WTC11 (cell line): ENCODE measurements around the gene INTS11. TPM values are rescaled to one million over a fixed set of nuclear protein-coding genes. Genes with fewer than 3 reads are reported as not detected.

Experiments used
- ATAC-seq: fragments of 200-7000 bp; cut with Tn5 transposase; 2 replicates; pipeline ENCODE4 v1.10.0; 2021; ENCODE audit warnings: mild to moderate bottlenecking, moderate library complexity
- CTCF ChIA-PET: fragments of 300-600 bp; sonication (Branson Sonifier 250); formaldehyde crosslinking; loops from one replicate; lab custom pipeline; 2021; ENCODE audit warnings: antibody characterized with exemption; lab: Charles Lee
- POLR2A ChIA-PET: fragments of 350-600 bp; sonication (Branson Sonifier 250); formaldehyde crosslinking; loops from one replicate; lab custom pipeline; 2021; ENCODE audit warnings: antibody characterized with exemption; lab: Charles Lee
- DNase-seq: peaks from one replicate; pipeline ENCODE4 v3.0.0; 2021; ENCODE audit warnings: low spot score
- H3K27ac Mint-ChIP-seq: 2 replicates; pipeline ENCODE4 v1.8.0; 2021; ENCODE audit warnings: mixed read lengths
- H3K27me3 Mint-ChIP-seq: 2 replicates; pipeline ENCODE4 v1.8.0; 2021; ENCODE audit warnings: low read depth, mild to moderate bottlenecking, moderate library complexity, mixed read lengths
- H3K36me3 Mint-ChIP-seq: 2 replicates; pipeline ENCODE4 v1.8.0; 2021; ENCODE audit warnings: mixed read lengths
- H3K4me1 Mint-ChIP-seq: 2 replicates; pipeline ENCODE4 v1.8.0; 2022; ENCODE audit warnings: mixed read lengths
- H3K4me3 Mint-ChIP-seq: 2 replicates; pipeline ENCODE4 v1.8.0; 2021; ENCODE audit warnings: mild to moderate bottlenecking, moderate library complexity, mixed read lengths
- H3K9me3 Mint-ChIP-seq: 2 replicates; pipeline ENCODE4 v1.8.0; 2021; ENCODE audit warnings: mixed read lengths
- FOXJ3 ChIP-seq: sonication (generic); formaldehyde crosslinking; IDR thresholded peaks from 2 replicates; pipeline ENCODE4 v1.9.0; 2021; ENCODE audit warnings: missing genetic modification reagents, mild to moderate bottlenecking, borderline replicate concordance
- FOXK1 ChIP-seq: sonication (generic); formaldehyde crosslinking; IDR thresholded peaks from 2 replicates; pipeline ENCODE4 v1.8.0; 2022; ENCODE audit warnings: mild to moderate bottlenecking, moderate library complexity, missing genetic modification reagents
- JAZF1 ChIP-seq: fragments of 250-450 bp; sonication (Bioruptor Pico); IDR thresholded peaks from 2 replicates; pipeline ENCODE4 v1.9.0; 2021; ENCODE audit warnings: moderate library complexity, mild to moderate bottlenecking, inconsistent platforms
- MXD4 ChIP-seq: fragments of 250-450 bp; sonication (Bioruptor Pico); IDR thresholded peaks from 2 replicates; pipeline ENCODE4 v1.8.0; 2021; ENCODE audit warnings: mild to moderate bottlenecking, moderate library complexity, borderline replicate concordance
- NFATC4 ChIP-seq: fragments of 250-450 bp; sonication (Bioruptor Pico); IDR thresholded peaks from 2 replicates; pipeline ENCODE4 v1.9.0; 2021; ENCODE audit warnings: mild to moderate bottlenecking
- NFYB ChIP-seq: sonication (generic); formaldehyde crosslinking; conservative IDR thresholded peaks from 2 replicates; pipeline ENCODE4 v1.8.0; 2022; ENCODE audit warnings: low read depth, missing genetic modification reagents
- RELA ChIP-seq: sonication (generic); formaldehyde crosslinking; IDR thresholded peaks from 2 replicates; pipeline ENCODE4 v1.8.1; 2022; ENCODE audit warnings: missing genetic modification reagents, mild to moderate bottlenecking, borderline replicate concordance
- TEAD1 ChIP-seq: sonication (generic); formaldehyde crosslinking; IDR thresholded peaks from 2 replicates; pipeline ENCODE4 v1.8.0; 2022; ENCODE audit warnings: mild to moderate bottlenecking, missing genetic modification reagents
- ZNF121 ChIP-seq: sonication (generic); formaldehyde crosslinking; IDR thresholded peaks from 2 replicates; pipeline ENCODE4 v1.8.0; 2023; ENCODE audit warnings: missing genetic modification reagents
- ZNF671 ChIP-seq: fragments of 250-450 bp; sonication (Bioruptor Pico); IDR thresholded peaks from 2 replicates; pipeline ENCODE4 v1.8.0; 2021; ENCODE audit warnings: mild to moderate bottlenecking
- total RNA-seq: library from RNA; stranded (reverse); gene quantifications from 3 replicates; pipeline ENCODE4 v1.2.3, GENCODE V29; 2021
- TF ChIP-seq, protein P1 (sequence below): sonication (generic); formaldehyde crosslinking; IDR thresholded peaks from 2 replicates; pipeline ENCODE4 v1.8.0; 2022; ENCODE audit warnings: missing genetic modification reagents
- TF ChIP-seq, protein P2 (sequence below): sonication (generic); formaldehyde crosslinking; IDR thresholded peaks from 2 replicates; pipeline ENCODE4 v1.8.1; 2022; ENCODE audit warnings: mild to moderate bottlenecking, moderate library complexity, missing genetic modification reagents
- TF ChIP-seq, protein P3 (sequence below): sonication (generic); formaldehyde crosslinking; IDR thresholded peaks from 2 replicates; pipeline ENCODE4 v1.8.1; 2023; ENCODE audit warnings: mild to moderate bottlenecking, missing genetic modification reagents
- TF ChIP-seq, protein P4 (sequence below): fragments of 250-450 bp; sonication (Bioruptor Pico); IDR thresholded peaks from 2 replicates; pipeline ENCODE4 v1.9.0; 2021; ENCODE audit warnings: mild to moderate bottlenecking
- TF ChIP-seq, protein P5 (sequence below): fragments of 200-600 bp; IDR thresholded peaks from 2 replicates; pipeline ENCODE4 v1.8.0; 2022; ENCODE audit warnings: antibody characterized with exemption
- TF ChIP-seq, protein P6 (sequence below): sonication (generic); formaldehyde crosslinking; IDR thresholded peaks from 2 replicates; pipeline ENCODE4 v1.8.0; 2022; ENCODE audit warnings: mild to moderate bottlenecking, missing genetic modification reagents
- TF ChIP-seq, protein P7 (sequence below): sonication (generic); formaldehyde crosslinking; IDR thresholded peaks from 2 replicates; pipeline ENCODE4 v1.8.1; 2023; ENCODE audit warnings: mild to moderate bottlenecking, moderate library complexity, missing genetic modification reagents

INTS11 gene
- total RNA-seq, 1 experiment from 2014 or later: 170 TPM

DNA sequence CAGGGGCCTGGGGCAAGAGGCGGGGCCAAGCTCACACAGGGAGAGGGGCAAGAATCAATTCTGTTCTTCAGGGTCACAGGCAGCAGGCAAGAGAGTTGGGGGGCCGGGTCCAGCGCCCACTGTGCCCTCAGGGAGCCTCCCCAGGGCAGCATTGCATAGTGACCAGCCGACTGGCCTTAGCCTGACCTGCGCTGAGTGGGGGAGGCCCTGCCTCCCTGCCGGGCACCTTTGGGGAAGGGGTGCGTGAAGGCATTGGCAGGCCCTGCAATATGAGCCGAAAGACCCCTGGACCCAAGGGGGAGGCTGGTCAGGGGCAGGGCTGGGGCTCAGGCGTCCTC, 32.0 kb downstream of the INTS11 start:
- Mint-ChIP-seq H3K9me3 (no peaks in the 10 kb centered on the region), H3K4me3 (no peak overlapping the region), H3K27ac (no peak overlapping the region), H3K4me1 (peaks cover 4% of the 10 kb centered on the region; the same call in 1 of the 2 replicates), H3K27me3 (no peaks in the 10 kb centered on the region), H3K36me3 (no peaks in the 10 kb centered on the region)
- DNase-seq (no peak), ATAC-seq (no peak)
- POLR2A ChIA-PET: interaction anchor here (0.8 to 1.1 kb wide), 2 partner anchors 12 to 19 kb away, joined by 5 read pairs; partner anchors contain the start of gene UBE2J2
- TF ChIP-seq, protein P1, sequence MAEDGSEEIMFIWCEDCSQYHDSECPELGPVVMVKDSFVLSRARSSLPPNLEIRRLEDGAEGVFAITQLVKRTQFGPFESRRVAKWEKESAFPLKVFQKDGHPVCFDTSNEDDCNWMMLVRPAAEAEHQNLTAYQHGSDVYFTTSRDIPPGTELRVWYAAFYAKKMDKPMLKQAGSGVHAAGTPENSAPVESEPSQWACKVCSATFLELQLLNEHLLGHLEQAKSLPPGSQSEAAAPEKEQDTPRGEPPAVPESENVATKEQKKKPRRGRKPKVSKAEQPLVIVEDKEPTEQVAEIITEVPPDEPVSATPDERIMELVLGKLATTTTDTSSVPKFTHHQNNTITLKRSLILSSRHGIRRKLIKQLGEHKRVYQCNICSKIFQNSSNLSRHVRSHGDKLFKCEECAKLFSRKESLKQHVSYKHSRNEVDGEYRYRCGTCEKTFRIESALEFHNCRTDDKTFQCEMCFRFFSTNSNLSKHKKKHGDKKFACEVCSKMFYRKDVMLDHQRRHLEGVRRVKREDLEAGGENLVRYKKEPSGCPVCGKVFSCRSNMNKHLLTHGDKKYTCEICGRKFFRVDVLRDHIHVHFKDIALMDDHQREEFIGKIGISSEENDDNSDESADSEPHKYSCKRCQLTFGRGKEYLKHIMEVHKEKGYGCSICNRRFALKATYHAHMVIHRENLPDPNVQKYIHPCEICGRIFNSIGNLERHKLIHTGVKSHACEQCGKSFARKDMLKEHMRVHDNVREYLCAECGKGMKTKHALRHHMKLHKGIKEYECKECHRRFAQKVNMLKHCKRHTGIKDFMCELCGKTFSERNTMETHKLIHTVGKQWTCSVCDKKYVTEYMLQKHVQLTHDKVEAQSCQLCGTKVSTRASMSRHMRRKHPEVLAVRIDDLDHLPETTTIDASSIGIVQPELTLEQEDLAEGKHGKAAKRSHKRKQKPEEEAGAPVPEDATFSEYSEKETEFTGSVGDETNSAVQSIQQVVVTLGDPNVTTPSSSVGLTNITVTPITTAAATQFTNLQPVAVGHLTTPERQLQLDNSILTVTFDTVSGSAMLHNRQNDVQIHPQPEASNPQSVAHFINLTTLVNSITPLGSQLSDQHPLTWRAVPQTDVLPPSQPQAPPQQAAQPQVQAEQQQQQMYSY (CRISPR knock-in tag): no peak
- TF ChIP-seq NFYB: no peak
- TF ChIP-seq TEAD1 (CRISPR knock-in tag): no peak
- TF ChIP-seq, protein P2, sequence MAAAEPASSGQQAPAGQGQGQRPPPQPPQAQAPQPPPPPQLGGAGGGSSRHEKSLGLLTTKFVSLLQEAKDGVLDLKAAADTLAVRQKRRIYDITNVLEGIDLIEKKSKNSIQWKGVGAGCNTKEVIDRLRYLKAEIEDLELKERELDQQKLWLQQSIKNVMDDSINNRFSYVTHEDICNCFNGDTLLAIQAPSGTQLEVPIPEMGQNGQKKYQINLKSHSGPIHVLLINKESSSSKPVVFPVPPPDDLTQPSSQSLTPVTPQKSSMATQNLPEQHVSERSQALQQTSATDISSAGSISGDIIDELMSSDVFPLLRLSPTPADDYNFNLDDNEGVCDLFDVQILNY (CRISPR knock-in tag): no peak
- TF ChIP-seq ZNF121: no peak
- no peak for TF ChIP-seq JAZF1 (CRISPR knock-in tag)
- TF ChIP-seq, protein P3, sequence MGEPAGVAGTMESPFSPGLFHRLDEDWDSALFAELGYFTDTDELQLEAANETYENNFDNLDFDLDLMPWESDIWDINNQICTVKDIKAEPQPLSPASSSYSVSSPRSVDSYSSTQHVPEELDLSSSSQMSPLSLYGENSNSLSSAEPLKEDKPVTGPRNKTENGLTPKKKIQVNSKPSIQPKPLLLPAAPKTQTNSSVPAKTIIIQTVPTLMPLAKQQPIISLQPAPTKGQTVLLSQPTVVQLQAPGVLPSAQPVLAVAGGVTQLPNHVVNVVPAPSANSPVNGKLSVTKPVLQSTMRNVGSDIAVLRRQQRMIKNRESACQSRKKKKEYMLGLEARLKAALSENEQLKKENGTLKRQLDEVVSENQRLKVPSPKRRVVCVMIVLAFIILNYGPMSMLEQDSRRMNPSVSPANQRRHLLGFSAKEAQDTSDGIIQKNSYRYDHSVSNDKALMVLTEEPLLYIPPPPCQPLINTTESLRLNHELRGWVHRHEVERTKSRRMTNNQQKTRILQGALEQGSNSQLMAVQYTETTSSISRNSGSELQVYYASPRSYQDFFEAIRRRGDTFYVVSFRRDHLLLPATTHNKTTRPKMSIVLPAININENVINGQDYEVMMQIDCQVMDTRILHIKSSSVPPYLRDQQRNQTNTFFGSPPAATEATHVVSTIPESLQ (CRISPR knock-in tag): no peak
- TF ChIP-seq FOXJ3: no peak
- CTCF ChIA-PET: interaction anchor here (0.6 to 4.3 kb wide), 57 partner anchors 9 to 326 kb away, joined by 3 to 81 read pairs (median 5); partner anchors contain the start of genes B3GALT6, C1QTNF12, C1orf159 and PLEKHN1

DNA sequence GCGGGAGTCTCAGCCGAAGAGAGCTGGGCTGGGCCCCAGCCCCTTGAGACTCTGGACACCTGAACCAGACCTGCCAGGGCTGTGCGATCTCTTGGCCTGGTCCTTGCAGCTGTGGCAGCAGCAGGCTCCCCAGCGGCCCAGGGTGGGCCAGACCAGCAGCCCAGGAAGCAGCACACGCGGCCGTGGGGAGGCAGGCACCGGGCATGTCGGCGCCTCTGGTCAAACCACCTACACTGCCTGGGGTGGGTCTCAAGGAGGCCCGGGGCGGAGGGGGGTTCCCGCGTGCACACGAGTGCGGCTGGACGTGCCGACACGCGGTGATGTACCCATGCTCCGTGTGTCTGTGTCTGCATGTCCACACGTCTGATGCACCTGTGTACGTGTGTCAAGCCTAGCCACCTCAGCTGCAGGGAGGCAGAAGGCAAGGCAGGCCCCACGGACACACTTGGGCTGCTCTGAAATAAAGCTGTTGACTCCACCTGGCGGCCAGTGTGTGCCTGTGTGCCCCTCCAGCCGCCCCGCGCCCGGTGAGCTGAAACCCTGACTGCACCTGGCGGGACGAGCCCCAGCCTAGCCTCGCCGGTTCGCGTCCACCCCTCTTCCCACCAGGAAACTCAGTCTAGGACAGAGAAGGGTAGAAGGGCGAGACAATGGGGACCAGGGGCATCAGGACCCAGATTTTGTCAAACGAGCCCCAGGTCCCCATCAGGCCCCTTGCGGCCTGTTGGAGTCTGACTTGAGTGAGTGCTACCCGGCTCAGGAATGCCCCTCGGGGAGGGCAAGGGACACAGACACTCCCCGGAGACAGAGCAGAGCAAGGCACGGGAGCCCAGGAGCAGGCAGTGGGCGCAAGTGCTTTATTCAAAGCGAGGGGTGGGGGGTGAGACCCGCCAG, 32.7 kb downstream of the INTS11 start:
- ATAC-seq (peak; percentile 68), DNase-seq (peak; percentile 85)
- Mint-ChIP-seq H3K4me3 (no peak overlapping the region), H3K27ac (peak overlapping the region; percentile 49; the same call in 1 of the 2 replicates), H3K27me3 (no peaks in the 10 kb centered on the region), H3K36me3 (no peaks in the 10 kb centered on the region), H3K9me3 (no peaks in the 10 kb centered on the region), H3K4me1 (peaks cover 4% of the 10 kb centered on the region; the same call in 1 of the 2 replicates)
- POLR2A ChIA-PET: interaction anchor here (0.8 to 1.1 kb wide), 2 partner anchors 13 to 18 kb away, joined by 5 read pairs; partner anchors contain the start of gene UBE2J2
- CTCF ChIA-PET: interaction anchor here (0.6 to 4.3 kb wide), 62 partner anchors 8 to 883 kb away, joined by 3 to 81 read pairs (median 5); partner anchors contain the start of genes B3GALT6, C1QTNF12, C1orf159 and PLEKHN1
- TF ChIP-seq, protein P4, sequence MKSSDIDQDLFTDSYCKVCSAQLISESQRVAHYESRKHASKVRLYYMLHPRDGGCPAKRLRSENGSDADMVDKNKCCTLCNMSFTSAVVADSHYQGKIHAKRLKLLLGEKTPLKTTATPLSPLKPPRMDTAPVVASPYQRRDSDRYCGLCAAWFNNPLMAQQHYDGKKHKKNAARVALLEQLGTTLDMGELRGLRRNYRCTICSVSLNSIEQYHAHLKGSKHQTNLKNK (CRISPR knock-in tag): no peak
- TF ChIP-seq FOXK1 (CRISPR knock-in tag) (0 out of 2 replicates have a peak, but pooled peaks have one; percentile 5), RELA (CRISPR knock-in tag) (no peak), NFATC4 (CRISPR knock-in tag) (no peak), MXD4 (CRISPR knock-in tag) (no peak), FOXJ3 (no peak), NFYB (no peak), ZNF671 (CRISPR knock-in tag) (no peak)
- TF ChIP-seq, protein P5, sequence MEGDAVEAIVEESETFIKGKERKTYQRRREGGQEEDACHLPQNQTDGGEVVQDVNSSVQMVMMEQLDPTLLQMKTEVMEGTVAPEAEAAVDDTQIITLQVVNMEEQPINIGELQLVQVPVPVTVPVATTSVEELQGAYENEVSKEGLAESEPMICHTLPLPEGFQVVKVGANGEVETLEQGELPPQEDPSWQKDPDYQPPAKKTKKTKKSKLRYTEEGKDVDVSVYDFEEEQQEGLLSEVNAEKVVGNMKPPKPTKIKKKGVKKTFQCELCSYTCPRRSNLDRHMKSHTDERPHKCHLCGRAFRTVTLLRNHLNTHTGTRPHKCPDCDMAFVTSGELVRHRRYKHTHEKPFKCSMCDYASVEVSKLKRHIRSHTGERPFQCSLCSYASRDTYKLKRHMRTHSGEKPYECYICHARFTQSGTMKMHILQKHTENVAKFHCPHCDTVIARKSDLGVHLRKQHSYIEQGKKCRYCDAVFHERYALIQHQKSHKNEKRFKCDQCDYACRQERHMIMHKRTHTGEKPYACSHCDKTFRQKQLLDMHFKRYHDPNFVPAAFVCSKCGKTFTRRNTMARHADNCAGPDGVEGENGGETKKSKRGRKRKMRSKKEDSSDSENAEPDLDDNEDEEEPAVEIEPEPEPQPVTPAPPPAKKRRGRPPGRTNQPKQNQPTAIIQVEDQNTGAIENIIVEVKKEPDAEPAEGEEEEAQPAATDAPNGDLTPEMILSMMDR: peak; percentile 55
- TF ChIP-seq, protein P6, sequence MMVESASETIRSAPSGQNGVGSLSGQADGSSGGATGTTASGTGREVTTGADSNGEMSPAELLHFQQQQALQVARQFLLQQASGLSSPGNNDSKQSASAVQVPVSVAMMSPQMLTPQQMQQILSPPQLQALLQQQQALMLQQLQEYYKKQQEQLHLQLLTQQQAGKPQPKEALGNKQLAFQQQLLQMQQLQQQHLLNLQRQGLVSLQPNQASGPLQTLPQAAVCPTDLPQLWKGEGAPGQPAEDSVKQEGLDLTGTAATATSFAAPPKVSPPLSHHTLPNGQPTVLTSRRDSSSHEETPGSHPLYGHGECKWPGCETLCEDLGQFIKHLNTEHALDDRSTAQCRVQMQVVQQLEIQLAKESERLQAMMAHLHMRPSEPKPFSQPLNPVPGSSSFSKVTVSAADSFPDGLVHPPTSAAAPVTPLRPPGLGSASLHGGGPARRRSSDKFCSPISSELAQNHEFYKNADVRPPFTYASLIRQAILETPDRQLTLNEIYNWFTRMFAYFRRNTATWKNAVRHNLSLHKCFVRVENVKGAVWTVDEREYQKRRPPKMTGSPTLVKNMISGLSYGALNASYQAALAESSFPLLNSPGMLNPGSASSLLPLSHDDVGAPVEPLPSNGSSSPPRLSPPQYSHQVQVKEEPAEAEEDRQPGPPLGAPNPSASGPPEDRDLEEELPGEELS (CRISPR knock-in tag): no peak
- TF ChIP-seq, protein P7, sequence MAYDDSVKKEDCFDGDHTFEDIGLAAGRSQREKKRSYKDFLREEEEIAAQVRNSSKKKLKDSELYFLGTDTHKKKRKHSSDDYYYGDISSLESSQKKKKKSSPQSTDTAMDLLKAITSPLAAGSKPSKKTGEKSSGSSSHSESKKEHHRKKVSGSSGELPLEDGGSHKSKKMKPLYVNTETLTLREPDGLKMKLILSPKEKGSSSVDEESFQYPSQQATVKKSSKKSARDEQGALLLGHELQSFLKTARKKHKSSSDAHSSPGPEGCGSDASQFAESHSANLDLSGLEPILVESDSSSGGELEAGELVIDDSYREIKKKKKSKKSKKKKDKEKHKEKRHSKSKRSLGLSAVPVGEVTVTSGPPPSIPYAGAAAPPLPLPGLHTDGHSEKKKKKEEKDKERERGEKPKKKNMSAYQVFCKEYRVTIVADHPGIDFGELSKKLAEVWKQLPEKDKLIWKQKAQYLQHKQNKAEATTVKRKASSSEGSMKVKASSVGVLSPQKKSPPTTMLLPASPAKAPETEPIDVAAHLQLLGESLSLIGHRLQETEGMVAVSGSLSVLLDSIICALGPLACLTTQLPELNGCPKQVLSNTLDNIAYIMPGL: 0 out of 2 replicates have a peak, but pooled peaks have one; percentile 40
